OCI-LY3 (cell line): Measurements from ENCODE around the gene CTCFL.
A peak's percentile ranks its signal among the peaks of the same experiment; 100 is the strongest.

ENCODE experiments used
- H2AFZ ChIP-seq: fragments of 200-600, 300-600 bp; shearing (Covaris generic); 2 replicates; pipeline ENCODE4 v1.6.0; 2014; ENCODE audit warnings: antibody characterized with exemption, low read depth, low read length
- H3K27ac ChIP-seq: fragments of 200-600, 300-600 bp; sonication (generic); 2 replicates; pipeline ENCODE4 v1.5.1; 2014; ENCODE audit warnings: mild to moderate bottlenecking, low read length, moderate library complexity, mixed read lengths
- H3K27me3 ChIP-seq: fragments of 200-600, 300-600 bp; sonication (generic); 2 replicates; pipeline ENCODE4 v1.6.1; 2014; ENCODE audit warnings: low read depth, low read length, mixed read lengths
- H3K36me3 ChIP-seq: fragments of 200-600, 300-600 bp; sonication (generic); replicated peaks from 2 replicates; pipeline ENCODE3; 2014; ENCODE audit warnings: low read depth, low read length, mixed read lengths
- H3K4me1 ChIP-seq: fragments of 300-600, 200-600 bp; sonication (generic); 2 replicates; pipeline ENCODE4 v1.6.1; 2014; ENCODE audit warnings: low read length, mixed read lengths
- H3K4me2 ChIP-seq: fragments of 200-600, 300-600 bp; sonication (generic); 2 replicates; pipeline ENCODE4 v1.6.1; 2014; ENCODE audit warnings: low read length, mixed read lengths
- H3K4me3 ChIP-seq: fragments of 300-600, 200-600 bp; sonication (generic); 2 replicates; pipeline ENCODE4 v1.5.1; 2014; ENCODE audit warnings: antibody characterized with exemption, mild to moderate bottlenecking, low read length, moderate library complexity
- H3K79me2 ChIP-seq: fragments of 300-600, 200-600 bp; shearing (Covaris generic); 2 replicates; pipeline ENCODE4 v1.6.1; 2014; ENCODE audit warnings: mild to moderate bottlenecking, low read length, mixed read lengths
- H3K9ac ChIP-seq: fragments of 300-600, 200-600 bp; shearing (Covaris generic); 2 replicates; pipeline ENCODE4 v1.6.0; 2014; ENCODE audit warnings: mild to moderate bottlenecking, low read length, moderate library complexity
- H3K9me3 ChIP-seq: fragments of 200-600, 300-600 bp; shearing (Covaris generic); 2 replicates; pipeline ENCODE4 v1.6.1; 2014; ENCODE audit warnings: low read length, mixed read lengths; ENCODE audit not compliant: insufficient read depth
- H4K20me1 ChIP-seq: fragments of 200-600, 300-600 bp; sonication (generic); 2 replicates; pipeline ENCODE4 v1.6.1; 2016; ENCODE audit warnings: low read length, mixed read lengths; ENCODE audit not compliant: insufficient read depth
- CTCF ChIP-seq: fragments of 200-600, 300-600 bp; sonication (generic); IDR thresholded peaks from 2 replicates; pipeline ENCODE4 v1.5.1; 2014; ENCODE audit warnings: antibody characterized with exemption, low read length, low read depth
- EZH2phosphoT487 ChIP-seq: fragments of 200-600 bp; shearing (Covaris generic); IDR thresholded peaks from 2 replicates; pipeline ENCODE4 v1.6.1; 2018; ENCODE audit warnings: antibody characterized with exemption, mixed run types, low read depth

CTCFL gene

DNA sequence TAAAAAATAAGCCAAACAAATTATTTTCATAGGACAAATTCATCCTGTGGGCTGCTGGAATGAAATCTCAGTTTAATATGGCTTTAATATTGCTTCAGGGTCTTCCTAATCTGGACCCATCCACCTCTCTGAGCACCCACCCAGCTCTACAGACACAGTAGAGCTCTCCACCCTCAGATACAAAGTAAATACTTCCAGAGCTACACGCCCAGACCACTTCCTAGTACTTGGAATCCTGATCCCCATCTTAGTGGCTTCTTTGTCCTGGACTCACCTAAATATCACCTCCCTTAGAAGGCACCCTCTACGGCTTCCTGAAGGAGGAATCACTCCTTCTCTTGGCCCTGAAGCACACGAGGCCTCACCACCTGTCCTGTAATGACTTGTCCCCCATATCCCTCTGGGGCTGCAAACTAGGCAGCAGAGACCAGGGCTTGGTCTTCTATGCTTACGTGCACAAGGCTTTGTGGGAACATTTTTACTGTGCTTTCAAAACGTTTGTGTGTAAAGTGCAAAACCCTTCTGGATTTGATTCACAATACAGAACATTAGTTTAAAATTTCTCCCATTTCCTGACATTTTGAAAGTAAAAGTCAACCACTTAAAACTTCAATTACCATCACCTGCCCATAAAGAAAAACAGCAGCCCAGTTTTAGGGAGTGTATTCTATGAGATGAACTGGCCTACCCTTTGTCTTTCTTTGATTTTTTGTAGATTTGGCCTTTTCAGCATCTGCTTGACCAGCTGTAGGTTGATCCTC lies 2.4 kb downstream of the CTCFL start:
- Histone ChIP-seq H3K27ac (no peak overlapping the region), H3K79me2 (no peaks in the 10 kb centered on the region), H2AFZ (no peak overlapping the region), H3K36me3 (no peaks in the 10 kb centered on the region), H3K9ac (no peak overlapping the region), H3K4me2 (no peak overlapping the region), H3K4me3 (no peak overlapping the region), H3K27me3 (peaks cover 28% of the 10 kb centered on the region), H3K4me1 (peaks cover 4% of the 10 kb centered on the region; the same call in 1 of the 2 replicates), H4K20me1 (no peaks in the 10 kb centered on the region), H3K9me3 (no peaks in the 10 kb centered on the region)
- TF ChIP-seq EZH2phosphoT487 (no peak), CTCF (no peak)

GRCh38 chr20:57517904-57518303 lies 7.0 kb downstream of the CTCFL start:
- Histone ChIP-seq H3K79me2 (no peaks in the 10 kb centered on the region), H3K27me3 (peaks cover 26% of the 10 kb centered on the region), H3K9me3 (no peaks in the 10 kb centered on the region), H3K36me3 (no peaks in the 10 kb centered on the region), H3K4me3 (no peak overlapping the region), H3K4me1 (peaks cover 4% of the 10 kb centered on the region; the same call in 1 of the 2 replicates), H3K4me2 (no peak overlapping the region), H3K9ac (no peak overlapping the region), H2AFZ (no peak overlapping the region), H4K20me1 (no peaks in the 10 kb centered on the region), H3K27ac (no peak overlapping the region)
- TF ChIP-seq CTCF, result no peak
- TF ChIP-seq EZH2phosphoT487, result no peak

GRCh38 chr20:57514273-57514751 lies 10.6 kb downstream of the CTCFL start:
- no peak overlapping the region for H3K4me3 ChIP-seq
- H3K36me3 ChIP-seq, result no peaks in the 10 kb centered on the region
- H3K4me1 ChIP-seq, result no peaks in the 10 kb centered on the region
- no peaks in the 10 kb centered on the region for H3K9me3 ChIP-seq
- no peak overlapping the region for H3K27ac ChIP-seq
- H3K79me2 ChIP-seq, result no peaks in the 10 kb centered on the region
- H4K20me1 ChIP-seq, result no peaks in the 10 kb centered on the region
- no peak overlapping the region for H2AFZ ChIP-seq
- no peak overlapping the region for H3K4me2 ChIP-seq
- H3K9ac ChIP-seq, result no peak overlapping the region
- H3K27me3 ChIP-seq, result peaks cover 13% of the 10 kb centered on the region
- no peak for TF ChIP-seq EZH2phosphoT487
- TF ChIP-seq CTCF, result peak; percentile 86

GRCh38 chr20:57513199-57513598 lies 11.7 kb downstream of the CTCFL start:
- Histone ChIP-seq H3K4me2 (no peak overlapping the region), H4K20me1 (no peaks in the 10 kb centered on the region), H3K4me1 (peaks cover 6% of the 10 kb centered on the region; the same call in 1 of the 2 replicates), H3K36me3 (no peaks in the 10 kb centered on the region), H3K79me2 (no peaks in the 10 kb centered on the region), H3K27ac (no peak overlapping the region), H3K4me3 (no peak overlapping the region), H3K27me3 (peaks cover 13% of the 10 kb centered on the region), H3K9ac (no peak overlapping the region), H2AFZ (no peak overlapping the region), H3K9me3 (no peaks in the 10 kb centered on the region)
- TF ChIP-seq CTCF (no peak), EZH2phosphoT487 (no peak)
